HUES64 (cell line): ENCODE data around the gene CCL17.

Experiments used
- H3K27ac ChIP-seq: 2 replicates; pipeline ENCODE4 v1.7.0; 2013; ENCODE audit warnings: low read depth, low read length, inconsistent platforms
- H3K27me3 ChIP-seq: 2 replicates; pipeline ENCODE4 v1.6.1; 2013; ENCODE audit warnings: mild to moderate bottlenecking, low read length; ENCODE audit not compliant: insufficient read depth
- H3K36me3 ChIP-seq: 2 replicates; pipeline ENCODE4 v1.6.1; 2013; ENCODE audit warnings: mild to moderate bottlenecking, low read length; ENCODE audit not compliant: insufficient read depth
- H3K4me1 ChIP-seq: 2 replicates; pipeline ENCODE4 v1.6.1; 2013; ENCODE audit warnings: mild to moderate bottlenecking, low read length, moderate library complexity; ENCODE audit not compliant: insufficient read depth
- H3K4me3 ChIP-seq: 2 replicates; pipeline ENCODE4 v1.5.1; 2013; ENCODE audit warnings: mild to moderate bottlenecking, low read length, moderate library complexity
- H3K9ac ChIP-seq: 2 replicates; pipeline ENCODE4 v1.6.1; 2013; ENCODE audit warnings: mild to moderate bottlenecking, low read depth, low read length
- H3K9me3 ChIP-seq: 2 replicates; pipeline ENCODE4 v1.6.1; 2013; ENCODE audit warnings: low read depth, low read length; ENCODE audit not compliant: insufficient read depth
- WGBS: fragments of 150-250, 120-280 bp; methylation state at CpG from one replicate; pipeline ENCODE4 v1.1.7; 2013; ENCODE audit warnings: missing lambda C conversion rate; 5-methylcytosine and 5-hydroxymethylcytosine counted together

Gene CCL17

DNA sequence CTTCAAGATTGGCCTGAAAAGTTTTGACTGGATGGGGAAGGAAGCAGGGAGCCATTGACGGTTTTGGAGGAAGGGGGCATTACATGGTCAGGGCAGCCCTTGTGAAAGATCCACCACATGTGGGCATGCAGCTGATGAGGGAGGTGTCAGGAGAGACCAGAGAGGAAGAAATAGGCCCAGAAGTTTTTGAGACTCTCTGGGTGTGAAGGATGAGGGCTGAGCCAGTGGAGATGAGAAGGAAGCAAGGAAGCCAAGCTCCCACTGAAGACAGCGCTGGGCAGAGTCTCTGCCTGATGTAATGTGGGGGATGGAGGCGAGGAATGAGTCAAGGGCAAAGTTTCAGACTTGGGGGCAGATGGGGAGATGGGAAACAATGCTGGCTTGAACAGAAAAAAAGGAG is 530 bp downstream of the CCL17 start:
- WGBS: 83% methylated on average over 3 of the region's 3 CpGs
- H3K9ac ChIP-seq: no peak overlapping the region
- H3K9me3 ChIP-seq: no peaks in the 10 kb centered on the region
- H3K4me1 ChIP-seq: no peaks in the 10 kb centered on the region
- H3K4me3 ChIP-seq: no peak overlapping the region
- no peak overlapping the region for H3K27ac ChIP-seq
- H3K27me3 ChIP-seq: no peaks in the 10 kb centered on the region
- no peaks in the 10 kb centered on the region for H3K36me3 ChIP-seq

DNA sequence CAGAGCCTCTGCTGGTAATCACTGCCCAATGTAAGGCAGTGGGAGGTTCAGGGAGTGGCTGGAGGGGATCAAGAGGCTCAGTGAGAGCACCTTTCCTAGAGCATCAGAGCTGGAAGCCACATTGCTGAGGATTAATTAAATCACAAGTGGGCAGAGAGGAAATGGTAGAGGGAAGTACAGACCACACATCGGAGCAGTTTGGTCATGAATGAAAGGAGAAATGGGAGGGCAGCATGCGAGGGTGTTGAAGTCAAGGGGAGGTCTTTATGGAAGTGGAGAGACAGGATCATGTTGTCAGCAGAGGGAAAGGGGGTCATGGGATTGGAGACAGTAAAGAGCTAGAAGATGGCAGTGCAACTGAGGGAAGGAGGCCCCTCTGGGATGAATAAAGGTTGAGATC is 2.3 kb downstream of the CCL17 start:
- 85% methylated on average over 2 of the region's 2 CpGs for WGBS
- Histone ChIP-seq H3K27ac (no peak overlapping the region), H3K4me1 (no peaks in the 10 kb centered on the region), H3K9ac (no peak overlapping the region), H3K9me3 (no peaks in the 10 kb centered on the region), H3K36me3 (no peaks in the 10 kb centered on the region), H3K27me3 (no peaks in the 10 kb centered on the region), H3K4me3 (no peak overlapping the region)

GRCh38 chr16:57407521-57408353 is 3.2 kb downstream of the CCL17 start:
- H3K9me3 ChIP-seq: no peaks in the 10 kb centered on the region
- H3K27me3 ChIP-seq: no peaks in the 10 kb centered on the region
- no peak overlapping the region for H3K27ac ChIP-seq
- no peaks in the 10 kb centered on the region for H3K4me1 ChIP-seq
- H3K9ac ChIP-seq: no peak overlapping the region
- H3K36me3 ChIP-seq: no peaks in the 10 kb centered on the region
- WGBS: 87% methylated on average over 5 of the region's 5 CpGs
- no peak overlapping the region for H3K4me3 ChIP-seq

DNA sequence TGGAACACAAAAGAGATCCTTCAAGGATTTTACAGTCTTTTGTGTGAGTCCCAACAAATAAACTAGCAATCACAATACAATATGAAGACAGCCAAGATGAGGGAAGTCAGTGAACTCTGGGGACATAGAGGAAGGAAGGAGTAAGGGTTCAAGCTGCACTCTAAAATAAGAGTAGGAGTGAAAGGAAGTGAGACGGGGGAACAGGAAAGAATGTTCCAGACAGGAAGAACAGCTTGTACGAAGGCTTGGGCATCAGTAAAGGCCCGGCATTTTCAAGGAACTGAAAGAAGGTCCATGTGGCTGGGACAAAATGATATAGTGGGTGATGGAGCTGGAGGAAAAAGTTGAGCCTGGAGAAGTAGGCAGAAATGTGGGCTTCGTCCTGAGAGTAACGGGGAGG is 4.5 kb downstream of the CCL17 start:
- no peak overlapping the region for H3K9ac ChIP-seq
- H3K27me3 ChIP-seq: no peaks in the 10 kb centered on the region
- WGBS: 91% methylated on average over 5 of the region's 5 CpGs
- H3K4me3 ChIP-seq: no peak overlapping the region
- H3K27ac ChIP-seq: no peak overlapping the region
- no peaks in the 10 kb centered on the region for H3K36me3 ChIP-seq
- H3K4me1 ChIP-seq: no peaks in the 10 kb centered on the region
- no peaks in the 10 kb centered on the region for H3K9me3 ChIP-seq

DNA sequence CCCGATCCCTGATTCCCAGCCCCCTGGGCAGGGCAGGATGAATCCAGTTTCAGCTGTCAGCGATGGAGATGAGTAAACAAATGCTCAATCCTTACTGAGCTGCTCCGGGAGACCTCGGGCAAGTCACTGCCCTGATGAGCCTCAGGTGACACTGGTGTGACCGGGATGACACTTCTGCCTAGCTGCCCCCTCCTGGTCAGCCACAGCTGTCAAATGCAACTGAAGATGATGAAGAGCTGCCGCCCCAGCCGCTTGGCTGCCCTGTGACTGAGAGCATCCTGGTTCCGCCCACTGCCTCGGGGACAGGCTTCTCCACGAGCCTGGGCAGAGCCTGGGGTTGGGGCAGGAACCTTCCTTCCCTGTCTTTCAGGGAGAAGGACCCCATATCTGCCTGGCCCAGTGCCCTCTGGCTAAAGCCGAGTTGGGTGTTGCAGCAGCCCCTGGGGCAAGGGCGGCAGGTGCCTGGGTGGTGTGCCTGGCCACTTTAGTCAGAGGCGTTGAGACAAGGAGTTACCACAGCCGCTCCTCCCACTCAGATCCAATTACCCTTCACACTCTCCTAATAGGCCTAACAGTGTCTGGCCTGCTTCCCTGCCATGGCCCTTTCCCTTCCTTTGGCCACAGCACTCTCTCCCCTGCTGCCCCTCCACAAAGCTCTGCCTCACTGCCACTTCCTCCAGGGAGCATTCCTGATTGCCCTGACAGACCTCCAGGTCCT is 5.5 kb downstream of the CCL17 start:
- Histone ChIP-seq H3K27me3 (no peaks in the 10 kb centered on the region), H3K36me3 (no peaks in the 10 kb centered on the region), H3K4me3 (no peak overlapping the region), H3K27ac (no peak overlapping the region), H3K9ac (no peak overlapping the region), H3K4me1 (no peaks in the 10 kb centered on the region), H3K9me3 (no peaks in the 10 kb centered on the region)
- WGBS: 64% methylated on average over 14 of the region's 14 CpGs

DNA sequence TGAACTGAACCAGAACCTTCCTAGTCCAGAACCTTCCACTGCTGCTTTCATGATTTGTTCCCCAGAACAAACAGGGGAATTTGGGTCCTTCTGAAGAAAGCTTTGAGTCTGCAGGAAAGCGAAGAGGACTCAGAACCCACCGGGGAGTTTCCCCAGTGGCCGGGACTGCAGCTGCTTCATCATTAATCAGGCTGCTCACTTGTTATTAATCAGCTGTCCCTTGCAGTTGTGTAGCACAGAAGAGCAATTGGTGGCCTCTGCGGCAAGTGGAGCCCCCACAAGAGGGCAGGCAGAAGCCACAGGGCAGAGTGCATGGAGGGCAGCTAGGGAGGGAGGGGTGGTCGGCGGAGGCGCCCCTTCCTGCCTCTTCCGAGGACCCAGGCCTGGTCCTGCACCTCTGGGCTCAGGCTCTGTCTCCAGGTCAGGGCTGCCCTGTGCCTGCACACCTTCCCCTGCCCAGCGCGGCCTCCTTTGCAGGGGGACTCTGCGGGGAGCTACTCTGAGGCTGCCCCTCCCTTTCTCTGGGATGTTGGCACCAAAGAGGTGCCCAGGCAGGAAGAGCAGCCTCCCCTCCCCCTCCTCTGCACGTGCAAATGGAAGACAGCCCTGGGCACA is 6.9 kb downstream of the CCL17 start:
- H3K9me3 ChIP-seq: no peaks in the 10 kb centered on the region
- no peak overlapping the region for H3K9ac ChIP-seq
- H3K27me3 ChIP-seq: no peaks in the 10 kb centered on the region
- no peak overlapping the region for H3K4me3 ChIP-seq
- H3K36me3 ChIP-seq: no peaks in the 10 kb centered on the region
- 0 out of 2 replicates have a peak, but pooled peaks cover under 1% of the 10 kb centered on the region for H3K4me1 ChIP-seq
- no peak overlapping the region for H3K27ac ChIP-seq
- 89% methylated on average over 12 of the region's 12 CpGs for WGBS

GRCh38 chr16:57412584-57412983 is 8.0 kb downstream of the CCL17 start:
- no peak overlapping the region for H3K4me3 ChIP-seq
- 93% methylated on average over 9 of the region's 9 CpGs for WGBS
- H3K9ac ChIP-seq: no peak overlapping the region
- H3K27me3 ChIP-seq: no peaks in the 10 kb centered on the region
- no peaks in the 10 kb centered on the region for H3K9me3 ChIP-seq
- H3K36me3 ChIP-seq: no peaks in the 10 kb centered on the region
- H3K27ac ChIP-seq: no peak overlapping the region
- H3K4me1 ChIP-seq: peaks cover 3% of the 10 kb centered on the region; the same call in 1 of the 2 replicates

DNA sequence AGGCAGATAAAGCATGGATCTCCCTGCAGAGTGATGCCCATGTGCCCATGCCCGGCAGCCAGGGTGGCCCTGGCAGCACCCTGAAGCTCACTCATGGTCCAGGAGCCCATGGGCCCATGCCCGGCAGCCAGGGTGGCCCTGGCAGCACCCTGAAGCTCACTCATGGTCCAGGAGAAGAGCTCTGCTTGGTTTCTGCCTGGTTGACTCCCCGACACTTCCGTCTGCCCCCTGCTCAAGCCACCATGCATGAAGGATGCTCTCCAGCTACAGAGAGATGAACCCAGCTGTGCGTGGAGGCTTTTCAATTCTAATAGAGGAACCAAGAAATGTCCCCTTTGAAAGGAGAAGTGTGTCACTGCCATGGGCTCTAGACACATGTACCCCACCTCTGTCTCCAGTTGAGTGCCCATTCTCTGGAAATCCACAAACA is 8.7 kb downstream of the CCL17 start:
- H3K9ac ChIP-seq: no peak overlapping the region
- WGBS: 97% methylated on average over 5 of the region's 5 CpGs
- H3K4me3 ChIP-seq: no peak overlapping the region
- no peaks in the 10 kb centered on the region for H3K36me3 ChIP-seq
- no peak overlapping the region for H3K27ac ChIP-seq
- H3K27me3 ChIP-seq: no peaks in the 10 kb centered on the region
- H3K4me1 ChIP-seq: peaks cover 3% of the 10 kb centered on the region; the same call in 1 of the 2 replicates
- H3K9me3 ChIP-seq: no peaks in the 10 kb centered on the region

- Histone ChIP-seq H3K4me1 (peaks cover 3% of the 10 kb centered on the region; the same call in 1 of the 2 replicates), H3K9ac (no peak overlapping the region), H3K36me3 (no peaks in the 10 kb centered on the region), H3K9me3 (no peaks in the 10 kb centered on the region), H3K4me3 (no peak overlapping the region), H3K27ac (no peak overlapping the region), H3K27me3 (no peaks in the 10 kb centered on the region)
- 88% methylated on average over 7 of the region's 7 CpGs for WGBS
These were observed 9.2 kb downstream of the CCL17 start for GRCh38 chr16:57413733-57414132.

DNA sequence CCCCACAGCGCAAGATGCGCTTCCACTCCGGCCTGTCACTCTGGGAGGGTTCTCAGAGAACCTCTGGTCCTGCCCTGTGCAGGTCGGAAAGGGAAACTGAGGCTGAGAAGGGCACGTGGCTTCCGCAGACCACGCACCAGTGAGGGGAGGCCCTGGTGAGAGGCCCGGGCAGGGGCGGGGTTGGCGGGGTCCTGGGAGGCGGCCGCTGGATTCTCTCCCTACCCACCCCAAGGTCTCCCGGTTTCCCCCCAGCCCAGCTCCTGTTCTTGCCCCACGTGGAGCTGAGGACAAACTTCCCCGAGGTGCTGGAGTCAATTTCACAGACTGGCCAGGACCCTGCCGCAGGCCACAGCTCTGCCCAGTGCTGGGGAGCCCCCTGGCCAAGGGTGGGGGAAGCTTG is 11.5 kb downstream of the CCL17 start:
- Histone ChIP-seq H3K9ac (peak overlapping the region; percentile 69), H3K4me3 (peak overlapping the region; percentile 43; the same call in 1 of the 2 replicates)

DNA sequence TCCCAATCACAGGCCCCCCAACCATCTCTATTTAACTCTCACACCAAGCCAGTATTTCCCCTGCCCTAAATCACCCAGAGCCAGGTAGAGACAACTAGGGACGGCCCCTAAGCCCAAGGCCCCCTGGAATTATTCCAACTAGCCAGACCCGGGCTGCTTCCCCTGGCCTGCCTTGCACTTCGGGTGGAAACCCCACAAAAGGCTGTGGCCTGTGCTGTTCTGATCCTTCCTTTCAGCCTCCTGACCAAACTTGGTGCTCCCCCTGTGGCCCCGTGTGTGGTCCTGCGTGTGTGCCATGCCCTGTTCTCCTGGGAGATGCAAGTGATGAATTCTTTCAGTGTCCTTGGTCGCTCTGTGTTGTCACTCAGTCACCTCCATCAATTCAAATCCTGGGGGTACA is 14.9 kb downstream of the CCL17 start:
- Histone ChIP-seq H3K9ac (no peak overlapping the region), H3K4me3 (no peak overlapping the region), H3K9me3 (no peaks in the 10 kb centered on the region), H3K36me3 (no peaks in the 10 kb centered on the region), H3K27ac (no peak overlapping the region), H3K4me1 (peaks cover 3% of the 10 kb centered on the region; the same call in 1 of the 2 replicates), H3K27me3 (no peaks in the 10 kb centered on the region)
- WGBS: 83% methylated on average over 5 of the region's 6 CpGs

More for the DNA sequence above, 11.5 kb downstream of the CCL17 start:
- Histone ChIP-seq H3K9me3 (no peaks in the 10 kb centered on the region), H3K36me3 (no peaks in the 10 kb centered on the region), H3K27ac (no peak overlapping the region), H3K4me1 (peaks cover 3% of the 10 kb centered on the region; the same call in 1 of the 2 replicates), H3K27me3 (no peaks in the 10 kb centered on the region)
- 90% methylated on average over 16 of the region's 16 CpGs for WGBS
